OCI-LY1 (cell line): ENCODE results near the gene MAPK10.
"Not testable (repeated sequence)": the region's sequence is repeated elsewhere in the genome, so short reads cannot be mapped to it uniquely, and the experiment has no call there.

Source experiments
- H2AFZ ChIP-seq: fragments of 200-600 bp; sonication (generic), shearing (Covaris generic); 2 replicates; pipeline ENCODE4 v1.6.0; 2014; ENCODE audit warnings: antibody characterized with exemption, mild to moderate bottlenecking, low read length
- H3F3A ChIP-seq: fragments of 200-600 bp; sonication (generic), shearing (Covaris generic); 2 replicates; pipeline ENCODE4 v1.6.0; 2014; ENCODE audit warnings: mild to moderate bottlenecking, antibody characterized with exemption, low read length, moderate library complexity; ENCODE audit not compliant: insufficient read depth
- H3K27ac ChIP-seq: fragments of 200-600 bp; sonication (generic); 2 replicates; pipeline ENCODE4 v1.5.1; 2014; ENCODE audit warnings: low read length, mixed run types, mild to moderate bottlenecking, low read depth; ENCODE audit not compliant: poor library complexity, severe bottlenecking
- H3K27me3 ChIP-seq: fragments of 200-600 bp; sonication (generic); 2 replicates; pipeline ENCODE4 v1.6.0; 2014; ENCODE audit warnings: antibody characterized with exemption, mild to moderate bottlenecking, low read length, moderate library complexity; ENCODE audit not compliant: insufficient read depth
- H3K36me3 ChIP-seq: fragments of 200-600 bp; sonication (generic); 2 replicates; pipeline ENCODE4 v1.6.1; 2014; ENCODE audit warnings: mild to moderate bottlenecking, antibody characterized with exemption, low read length, moderate library complexity, mixed read lengths; ENCODE audit not compliant: insufficient read depth
- H3K4me1 ChIP-seq: fragments of 200-600 bp; sonication (generic); 2 replicates; pipeline ENCODE4 v1.5.1; 2014; ENCODE audit warnings: mild to moderate bottlenecking, low read length, moderate library complexity; ENCODE audit not compliant: insufficient read depth, severe bottlenecking
- H3K4me2 ChIP-seq: fragments of 200-600 bp; sonication (generic), shearing (Covaris generic); 2 replicates; pipeline ENCODE4 v1.6.1; 2014; ENCODE audit warnings: low read length
- H3K4me3 ChIP-seq: fragments of 200-600 bp; sonication (generic); 2 replicates; pipeline ENCODE4 v1.5.1; 2014; ENCODE audit warnings: low read length, low read depth, mild to moderate bottlenecking, mixed read lengths; ENCODE audit not compliant: poor library complexity, severe bottlenecking
- H3K79me2 ChIP-seq: fragments of 200-600 bp; shearing (Covaris generic); 2 replicates; pipeline ENCODE4 v1.6.1; 2016; ENCODE audit warnings: mixed run types, low read length, mixed read lengths; ENCODE audit not compliant: insufficient read depth
- H3K9ac ChIP-seq: fragments of 200-600 bp; sonication (generic), shearing (Covaris generic); 2 replicates; pipeline ENCODE4 v1.6.1; 2014; ENCODE audit warnings: mild to moderate bottlenecking, low read length, mixed read lengths
- H3K9me2 ChIP-seq: fragments of 200-600 bp; sonication (generic), shearing (Covaris generic); 2 replicates; pipeline ENCODE4 v1.6.1; 2014; ENCODE audit warnings: low read depth, mild to moderate bottlenecking, low read length, mixed read lengths
- H3K9me3 ChIP-seq: fragments of 200-600 bp; shearing (Covaris generic); 2 replicates; pipeline ENCODE4 v1.6.1; 2014; ENCODE audit warnings: low read length, mixed read lengths
- H4K20me1 ChIP-seq: fragments of 200-600 bp; sonication (generic), shearing (Covaris generic); 2 replicates; pipeline ENCODE4 v1.6.0; 2016; ENCODE audit warnings: mild to moderate bottlenecking, low read length; ENCODE audit not compliant: insufficient read depth
- EZH2 ChIP-seq: fragments of 200-600 bp; sonication (generic), shearing (Covaris generic); IDR thresholded peaks from 2 replicates; pipeline ENCODE4 v1.8.0; 2017; ENCODE audit warnings: borderline replicate concordance, mixed run types, mild to moderate bottlenecking, antibody characterized with exemption, low read length, moderate library complexity, mixed read lengths
- TF ChIP-seq, protein P1 (sequence below): fragments of 200-600 bp; sonication (generic), shearing (Covaris generic); IDR thresholded peaks from 2 replicates; pipeline ENCODE4 v1.5.1; 2017; ENCODE audit warnings: mild to moderate bottlenecking, antibody characterized with exemption, low read length, moderate library complexity, mixed read lengths

The MAPK10 gene

DNA sequence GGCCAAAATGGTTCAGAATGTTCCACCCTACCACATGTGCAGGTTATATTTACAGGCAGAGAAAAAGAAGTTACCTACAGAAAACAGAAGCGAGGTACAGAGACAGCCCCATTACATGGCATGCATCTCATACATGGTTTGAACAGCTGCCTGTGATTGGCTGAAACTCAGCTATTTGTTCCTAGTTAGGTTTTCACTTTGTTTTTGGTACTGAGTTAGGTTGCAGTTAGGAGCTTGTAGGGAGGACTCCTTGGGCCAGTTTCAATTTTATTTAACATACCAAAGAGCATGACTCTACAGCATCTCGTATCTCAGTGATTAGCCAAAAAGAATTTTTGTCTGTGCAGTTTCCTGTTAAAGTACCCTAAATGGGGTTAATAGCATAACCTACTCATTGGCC, 392.0 kb downstream of the MAPK10 start:
- H3K4me1 ChIP-seq, result peaks cover 34% of the 10 kb centered on the region
- H3K4me2 ChIP-seq, result peak overlapping the region; percentile 34
- no peak for TF ChIP-seq EZH2
- H3K27me3 ChIP-seq, result no peaks in the 10 kb centered on the region
- peak overlapping the region; percentile 73 for H3K27ac ChIP-seq
- H3K4me3 ChIP-seq, result no peak overlapping the region
- peaks cover 20% of the 10 kb centered on the region for H3K36me3 ChIP-seq
- no peaks in the 10 kb centered on the region for H3K79me2 ChIP-seq
- no peaks in the 10 kb centered on the region for H4K20me1 ChIP-seq
- H3K9me3 ChIP-seq, result no peaks in the 10 kb centered on the region
- no peaks in the 10 kb centered on the region for H3F3A ChIP-seq
- no peaks in the 10 kb centered on the region for H3K9me2 ChIP-seq
- H2AFZ ChIP-seq, result no peak overlapping the region
- peak overlapping the region; percentile 29; the same call in 1 of the 2 replicates for H3K9ac ChIP-seq

DNA sequence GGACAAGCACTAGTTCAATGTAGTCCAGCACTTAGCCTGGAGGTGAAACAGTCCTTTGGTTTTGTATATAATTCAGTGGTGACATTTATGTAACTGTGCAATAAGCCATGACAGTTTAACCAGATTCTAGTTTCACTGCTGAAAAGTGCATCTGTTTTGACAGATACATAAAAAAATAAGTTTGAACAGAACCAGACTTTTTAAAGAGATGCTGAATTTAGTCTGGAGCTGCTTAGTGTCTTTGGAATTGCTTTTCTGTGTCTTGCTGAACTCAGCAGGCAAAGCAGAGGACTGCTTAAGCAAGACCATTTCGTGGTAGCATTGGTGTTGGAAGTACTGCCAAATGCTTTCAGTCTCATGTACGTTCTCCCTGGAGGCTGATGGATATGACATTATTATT, 393.5 kb downstream of the MAPK10 start:
- no peak overlapping the region for H3K4me3 ChIP-seq
- no peaks in the 10 kb centered on the region for H3K27me3 ChIP-seq
- no peak overlapping the region for H3K4me2 ChIP-seq
- no peaks in the 10 kb centered on the region for H3K9me2 ChIP-seq
- H3K79me2 ChIP-seq, result no peaks in the 10 kb centered on the region
- H2AFZ ChIP-seq, result no peak overlapping the region
- H3K9me3 ChIP-seq, result no peaks in the 10 kb centered on the region
- TF ChIP-seq EZH2, result no peak
- TF ChIP-seq, protein P1, sequence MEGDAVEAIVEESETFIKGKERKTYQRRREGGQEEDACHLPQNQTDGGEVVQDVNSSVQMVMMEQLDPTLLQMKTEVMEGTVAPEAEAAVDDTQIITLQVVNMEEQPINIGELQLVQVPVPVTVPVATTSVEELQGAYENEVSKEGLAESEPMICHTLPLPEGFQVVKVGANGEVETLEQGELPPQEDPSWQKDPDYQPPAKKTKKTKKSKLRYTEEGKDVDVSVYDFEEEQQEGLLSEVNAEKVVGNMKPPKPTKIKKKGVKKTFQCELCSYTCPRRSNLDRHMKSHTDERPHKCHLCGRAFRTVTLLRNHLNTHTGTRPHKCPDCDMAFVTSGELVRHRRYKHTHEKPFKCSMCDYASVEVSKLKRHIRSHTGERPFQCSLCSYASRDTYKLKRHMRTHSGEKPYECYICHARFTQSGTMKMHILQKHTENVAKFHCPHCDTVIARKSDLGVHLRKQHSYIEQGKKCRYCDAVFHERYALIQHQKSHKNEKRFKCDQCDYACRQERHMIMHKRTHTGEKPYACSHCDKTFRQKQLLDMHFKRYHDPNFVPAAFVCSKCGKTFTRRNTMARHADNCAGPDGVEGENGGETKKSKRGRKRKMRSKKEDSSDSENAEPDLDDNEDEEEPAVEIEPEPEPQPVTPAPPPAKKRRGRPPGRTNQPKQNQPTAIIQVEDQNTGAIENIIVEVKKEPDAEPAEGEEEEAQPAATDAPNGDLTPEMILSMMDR, result no peak
- peak overlapping the region; percentile 15 for H3K27ac ChIP-seq
- no peaks in the 10 kb centered on the region for H4K20me1 ChIP-seq
- H3K36me3 ChIP-seq, result peaks cover 6% of the 10 kb centered on the region; the same call in 1 of the 2 replicates
- no peak overlapping the region for H3K9ac ChIP-seq
- H3F3A ChIP-seq, result no peaks in the 10 kb centered on the region
- peaks cover 34% of the 10 kb centered on the region for H3K4me1 ChIP-seq

DNA sequence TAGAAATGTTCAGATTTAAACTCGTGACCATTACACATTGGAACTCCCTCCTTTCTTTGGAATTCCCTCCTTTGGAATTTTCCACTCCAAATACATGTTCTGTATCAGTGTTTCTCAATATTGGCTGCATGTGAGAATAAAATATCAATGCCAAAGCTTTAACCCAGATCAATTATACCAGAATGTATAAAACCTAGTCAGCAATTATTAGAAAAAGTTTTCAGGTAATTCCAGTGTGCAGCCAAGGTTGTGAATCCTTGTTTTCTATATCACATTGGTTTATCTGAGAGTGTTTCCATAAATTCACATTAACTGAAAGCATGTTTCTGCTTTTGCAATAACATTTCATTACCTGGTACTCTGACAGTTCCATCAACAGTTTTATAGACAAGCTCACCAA, 394.3 kb downstream of the MAPK10 start:
- Histone ChIP-seq H3K9me3 (no peaks in the 10 kb centered on the region), H3K4me2 (no peak overlapping the region), H3K9me2 (no peaks in the 10 kb centered on the region), H3K79me2 (no peaks in the 10 kb centered on the region), H3K4me3 (no peak overlapping the region), H3K4me1 (peaks cover 34% of the 10 kb centered on the region), H3K9ac (no peak overlapping the region), H3K27me3 (no peaks in the 10 kb centered on the region), H3K27ac (no peak overlapping the region), H4K20me1 (no peaks in the 10 kb centered on the region), H3K36me3 (peaks cover 6% of the 10 kb centered on the region; the same call in 1 of the 2 replicates), H2AFZ (no peak overlapping the region), H3F3A (no peaks in the 10 kb centered on the region)
- no peak for TF ChIP-seq EZH2
- TF ChIP-seq, protein P1, result no peak

DNA sequence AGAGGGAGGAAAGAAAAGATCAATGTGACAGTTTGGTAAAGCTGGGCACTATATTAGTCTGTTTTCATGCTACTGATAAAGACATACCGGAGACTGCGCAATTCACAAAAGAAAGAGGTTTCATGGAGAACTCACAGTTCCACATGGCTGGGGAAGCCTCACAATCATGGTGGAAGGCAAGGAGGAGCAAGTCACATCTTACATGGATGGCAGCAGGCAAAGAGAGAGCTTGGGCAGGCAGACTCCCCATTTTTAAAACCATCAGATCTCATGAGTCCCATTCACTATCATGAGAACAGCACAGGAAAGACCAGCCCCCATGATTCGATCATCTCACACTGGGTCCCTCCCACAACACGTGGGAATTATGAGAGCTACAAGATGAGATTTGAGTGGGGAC, 394.8 kb downstream of the MAPK10 start:
- not testable (repeated sequence) for H4K20me1 ChIP-seq, H3K27ac ChIP-seq, H3K4me3 ChIP-seq, H3K79me2 ChIP-seq, H3F3A ChIP-seq, H3K9me2 ChIP-seq, H3K36me3 ChIP-seq, H3K9ac ChIP-seq, H2AFZ ChIP-seq, H3K4me2 ChIP-seq, H3K9me3 ChIP-seq, H3K27me3 ChIP-seq
- peaks cover 34% of the 10 kb centered on the region for H3K4me1 ChIP-seq
